IMR-90 (cell line): ENCODE results near the gene HIVEP3.

Experiments used
- CTCF ChIP-seq: conservative IDR thresholded peaks from 2 replicates; pipeline ENCODE4 v1.5.1; 2012; ENCODE audit warnings: mild to moderate bottlenecking, low read depth, low read length, improper control_type of control experiment
- MXI1 ChIP-seq: IDR thresholded peaks from 2 replicates; pipeline ENCODE4 v1.6.1; 2012; ENCODE audit warnings: low read depth, mild to moderate bottlenecking, low read length, moderate library complexity, borderline replicate concordance
- POLR2A ChIP-seq: IDR thresholded peaks from 2 replicates; pipeline ENCODE4 v1.6.1; 2012; ENCODE audit warnings: mild to moderate bottlenecking, low read depth, low read length
- SMC3 ChIP-seq: fragments of 150-350 bp; IDR thresholded peaks from 2 replicates; pipeline ENCODE4 v1.6.1; 2016; ENCODE audit warnings: low read depth, mild to moderate bottlenecking, antibody characterized with exemption, low read length, moderate library complexity
- USF2 ChIP-seq: fragments of 150-350 bp; IDR thresholded peaks from 2 replicates; pipeline ENCODE4 v1.6.1; 2017; ENCODE audit warnings: mild to moderate bottlenecking, antibody characterized with exemption, low read length, low read depth

DNA sequence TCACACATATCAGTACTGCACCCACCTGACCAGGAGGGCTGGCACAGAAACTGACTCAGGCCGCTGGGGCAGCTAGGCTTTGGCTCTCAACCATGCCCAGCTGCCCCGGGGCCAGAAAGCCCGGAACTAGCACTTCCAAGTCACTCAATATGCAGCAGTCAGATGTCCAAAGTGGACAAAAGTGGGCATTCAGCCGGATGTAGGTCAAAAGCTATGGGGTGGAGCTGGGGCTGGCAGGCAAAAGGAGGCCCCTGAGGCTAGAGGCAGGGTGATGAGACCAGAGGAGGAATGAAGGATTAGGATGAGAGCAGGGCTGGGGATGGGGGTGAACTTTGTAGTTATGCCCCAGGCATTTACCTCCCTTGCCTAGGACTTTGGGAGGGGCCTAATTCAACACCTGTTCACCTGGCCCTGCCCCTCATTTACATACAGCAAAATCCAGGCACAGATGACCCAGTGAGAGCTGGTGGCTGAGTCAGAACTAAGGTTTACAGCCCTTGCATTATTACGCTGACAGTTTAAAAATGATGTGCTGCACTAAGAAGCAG lies 403.5 kb downstream of the HIVEP3 start:
- TF ChIP-seq MXI1: no peak
- TF ChIP-seq CTCF: no peak
- no peak for TF ChIP-seq USF2
- TF ChIP-seq SMC3: no peak
- no peak for TF ChIP-seq POLR2A
